A673 (cell line): ENCODE measurements around the gene HSP90AB1. TPM values are rescaled to one million over a fixed set of nuclear protein-coding genes. Genes with fewer than 3 reads are reported as not detected.

ENCODE experiments used
- BruUV-seq: library from RNA; stranded (reverse); fragments of 400-500 nt; replicated peaks from 2 replicates; lab custom pipeline; 2021; lab: Mats Ljungman, UMichigan
- CTCF ChIA-PET: fragments of 300-600 bp; sonication (Branson Sonifier 250); formaldehyde crosslinking; loops from one replicate; lab custom pipeline; 2022; ENCODE audit warnings: antibody characterized with exemption; lab: Charles Lee
- POLR2A ChIA-PET: fragments of 300-600 bp; sonication (Branson Sonifier 250); formaldehyde crosslinking; loops from one replicate; lab custom pipeline; 2022; ENCODE audit warnings: antibody characterized with exemption; ENCODE audit not compliant: low non-redundant PET; lab: Charles Lee
- DNase-seq: peaks from one replicate; pipeline ENCODE4 v3.0.0-alpha.2; 2015; ENCODE audit warnings: low spot score
- H3K27ac ChIP-seq: fragments of 200-600 bp; sonication (generic); 2 replicates; pipeline ENCODE4 v1.5.1; 2016; ENCODE audit warnings: mixed run types, low read depth, mild to moderate bottlenecking, mixed read lengths, antibody characterized with exemption, low read length; ENCODE audit not compliant: poor library complexity, severe bottlenecking
- H3K27me3 ChIP-seq: fragments of 200-600 bp; sonication (generic); replicated peaks from 2 replicates; pipeline ENCODE4 v1.6.1; 2017; ENCODE audit warnings: mixed run types, low read depth, mild to moderate bottlenecking, mixed read lengths, antibody characterized with exemption, low read length; ENCODE audit not compliant: insufficient read depth, poor library complexity
- H3K36me3 ChIP-seq: fragments of 200-600 bp; sonication (generic); 2 replicates; pipeline ENCODE4 v1.6.1; 2016; ENCODE audit warnings: mixed run types, mild to moderate bottlenecking, mixed read lengths, antibody characterized with exemption, low read length; ENCODE audit not compliant: insufficient read depth, poor library complexity, severe bottlenecking
- H3K4me1 ChIP-seq: fragments of 200-600 bp; sonication (generic); 2 replicates; pipeline ENCODE4 v1.6.1; 2017; ENCODE audit warnings: mixed run types, mild to moderate bottlenecking, mixed read lengths, antibody characterized with exemption, low read length; ENCODE audit not compliant: insufficient read depth, poor library complexity, severe bottlenecking
- H3K4me3 ChIP-seq: fragments of 200-600 bp; sonication (generic); 2 replicates; pipeline ENCODE4 v1.5.1; 2016; ENCODE audit warnings: low read depth, mixed run types, mild to moderate bottlenecking, mixed read lengths, low read length; ENCODE audit not compliant: poor library complexity, severe bottlenecking
- H3K9me3 ChIP-seq: fragments of 200-600 bp; sonication (generic); 2 replicates; pipeline ENCODE4 v1.6.1; 2016; ENCODE audit warnings: mixed run types, low read depth, mild to moderate bottlenecking, mixed read lengths, antibody characterized with exemption, low read length; ENCODE audit not compliant: poor library complexity, severe bottlenecking
- EZH2 ChIP-seq: fragments of 200-600 bp; sonication (generic); IDR thresholded peaks from 2 replicates; pipeline ENCODE4 v1.6.1; 2017; ENCODE audit warnings: borderline replicate concordance, low read depth, mild to moderate bottlenecking, mixed read lengths, antibody characterized with exemption, low read length; ENCODE audit not compliant: poor library complexity, severe bottlenecking
- intact Hi-C: fragments of 100-400 bp; cut with micrococcal nuclease; formaldehyde crosslinking; loops from one replicate; pipeline ENCODE4 v1.10.0; 2022; ENCODE audit not compliant: unreplicated experiment
- total RNA-seq: library from RNA; stranded (reverse); gene quantifications from 2 replicates; pipeline ENCODE4 v1.2.3, GENCODE V29; 2021
- TF ChIP-seq, protein P1 (sequence below): fragments of 300-800, 200-600 bp; sonication (generic); conservative IDR thresholded peaks from 2 replicates; pipeline ENCODE4 v1.5.1; 2017; ENCODE audit warnings: low read depth, mild to moderate bottlenecking, antibody characterized with exemption, low read length, moderate library complexity, mixed read lengths

HSP90AB1 gene
- total RNA-seq, 1 experiment from 2014 or later = 1,581 TPM

DNA sequence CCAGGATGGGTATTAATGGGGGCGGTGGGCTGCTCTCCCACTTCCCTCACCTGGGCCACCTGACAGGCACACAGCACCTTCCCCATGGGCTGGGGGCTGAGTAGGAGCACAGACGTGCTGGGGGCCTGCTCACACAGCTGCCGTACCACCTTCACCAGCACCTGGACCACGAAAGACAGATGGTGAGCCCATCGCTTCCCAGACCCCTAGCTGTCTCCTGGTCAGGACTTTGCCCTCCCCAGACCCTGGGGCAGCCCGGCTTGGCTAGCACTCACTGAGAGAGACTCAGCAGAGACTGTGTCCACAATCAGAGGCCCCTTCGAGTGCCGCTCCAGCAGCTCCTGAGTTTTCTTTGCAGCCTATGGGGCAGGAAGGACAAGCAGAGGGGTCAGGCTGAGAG, 54.2 kb downstream of the HSP90AB1 start:
- intact Hi-C loops = no loop called here
- BruUV-seq = no TSS peak
- ChIA-PET POLR2A (no interaction called here), CTCF (no interaction called here)
- H3K4me1 ChIP-seq = no peaks in the 10 kb centered on the region
- H3K9me3 ChIP-seq = no peaks in the 10 kb centered on the region
- no peak for DNase-seq
- no peak overlapping the region for H3K27ac ChIP-seq
- no peak overlapping the region for H3K4me3 ChIP-seq
- peaks cover 18% of the 10 kb centered on the region for H3K27me3 ChIP-seq
- TF ChIP-seq, protein P1, sequence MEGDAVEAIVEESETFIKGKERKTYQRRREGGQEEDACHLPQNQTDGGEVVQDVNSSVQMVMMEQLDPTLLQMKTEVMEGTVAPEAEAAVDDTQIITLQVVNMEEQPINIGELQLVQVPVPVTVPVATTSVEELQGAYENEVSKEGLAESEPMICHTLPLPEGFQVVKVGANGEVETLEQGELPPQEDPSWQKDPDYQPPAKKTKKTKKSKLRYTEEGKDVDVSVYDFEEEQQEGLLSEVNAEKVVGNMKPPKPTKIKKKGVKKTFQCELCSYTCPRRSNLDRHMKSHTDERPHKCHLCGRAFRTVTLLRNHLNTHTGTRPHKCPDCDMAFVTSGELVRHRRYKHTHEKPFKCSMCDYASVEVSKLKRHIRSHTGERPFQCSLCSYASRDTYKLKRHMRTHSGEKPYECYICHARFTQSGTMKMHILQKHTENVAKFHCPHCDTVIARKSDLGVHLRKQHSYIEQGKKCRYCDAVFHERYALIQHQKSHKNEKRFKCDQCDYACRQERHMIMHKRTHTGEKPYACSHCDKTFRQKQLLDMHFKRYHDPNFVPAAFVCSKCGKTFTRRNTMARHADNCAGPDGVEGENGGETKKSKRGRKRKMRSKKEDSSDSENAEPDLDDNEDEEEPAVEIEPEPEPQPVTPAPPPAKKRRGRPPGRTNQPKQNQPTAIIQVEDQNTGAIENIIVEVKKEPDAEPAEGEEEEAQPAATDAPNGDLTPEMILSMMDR = no peak
- TF ChIP-seq EZH2 = no peak
- H3K36me3 ChIP-seq = peaks cover 50% of the 10 kb centered on the region

DNA sequence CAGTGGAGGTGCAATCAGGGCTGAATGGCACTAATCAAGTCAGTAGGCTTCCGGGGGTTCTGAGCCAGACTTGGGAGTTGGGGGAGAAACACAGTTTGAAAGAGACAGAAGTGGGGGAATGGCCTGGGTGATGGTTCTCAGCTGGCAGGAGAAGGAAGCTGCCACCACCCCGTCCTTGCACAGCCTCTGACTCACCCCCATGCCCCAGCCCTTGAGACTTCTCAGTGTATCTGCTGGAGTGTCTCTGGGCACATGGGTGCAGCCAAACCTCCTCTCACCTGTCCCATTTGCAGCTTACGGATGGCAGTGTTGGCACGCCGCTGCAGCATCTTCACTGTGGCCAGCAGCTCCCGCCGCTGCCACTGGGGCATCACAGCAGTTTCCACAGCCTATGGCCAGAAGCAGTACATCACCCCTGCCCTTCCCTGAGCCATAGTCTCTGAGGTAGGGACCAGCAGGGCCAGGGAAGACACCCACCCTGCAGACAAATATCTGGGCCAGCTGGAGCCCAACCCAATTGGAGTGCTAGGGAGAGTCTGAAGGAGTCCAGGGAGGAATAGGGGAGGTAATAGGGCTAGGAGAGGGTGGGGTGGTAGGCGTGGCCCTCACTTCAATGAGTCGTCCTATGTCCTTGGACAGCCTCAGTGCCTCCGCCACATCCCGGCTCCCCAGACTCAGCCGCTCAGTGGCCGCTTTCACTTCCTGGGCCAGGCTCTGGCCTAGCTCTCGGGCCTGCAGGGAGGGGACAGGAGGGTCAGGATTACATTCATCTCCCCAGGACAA, 55.1 kb downstream of the HSP90AB1 start:
- ChIA-PET CTCF (no interaction called here), POLR2A (interaction anchor here (0.6 kb wide), 1 partner anchor 104 kb away, joined by 3 read pairs; no protein-coding TSS in a partner anchor)
- intact Hi-C loops = no loop called here
- Histone ChIP-seq H3K4me1 (no peaks in the 10 kb centered on the region), H3K27ac (no peak overlapping the region), H3K36me3 (peaks cover 50% of the 10 kb centered on the region), H3K27me3 (peaks cover 10% of the 10 kb centered on the region), H3K4me3 (no peak overlapping the region), H3K9me3 (no peaks in the 10 kb centered on the region)
- TF ChIP-seq EZH2 = no peak
- TF ChIP-seq, protein P1 = no peak
- BruUV-seq = no TSS peak
- DNase-seq = no peak

DNA sequence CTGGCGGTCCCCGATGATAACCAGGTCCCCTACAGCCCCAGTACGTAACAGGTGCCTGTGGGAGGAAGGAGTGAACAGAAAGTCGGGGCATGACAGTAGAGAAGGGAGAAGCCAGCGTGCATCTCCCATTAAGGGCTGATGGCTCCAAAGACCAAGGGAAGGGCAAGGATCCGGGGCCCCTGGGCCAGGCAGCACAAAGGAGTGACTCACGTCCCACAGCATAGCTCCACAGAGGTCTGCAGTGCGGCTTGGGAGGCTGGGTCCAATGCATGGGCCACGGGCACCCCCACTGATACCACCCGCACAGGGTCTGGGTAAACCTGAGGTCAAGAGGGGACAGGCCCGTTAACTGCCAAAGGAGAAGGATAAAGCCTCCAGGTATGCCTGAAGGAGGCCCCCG, 56.0 kb downstream of the HSP90AB1 start:
- Histone ChIP-seq H3K27ac (no peak overlapping the region), H3K27me3 (peaks cover 4% of the 10 kb centered on the region), H3K4me3 (no peak overlapping the region), H3K9me3 (no peaks in the 10 kb centered on the region), H3K4me1 (no peaks in the 10 kb centered on the region), H3K36me3 (peaks cover 50% of the 10 kb centered on the region)
- ChIA-PET CTCF (no interaction called here), POLR2A (no interaction called here)
- TF ChIP-seq, protein P1 = no peak
- no peak for TF ChIP-seq EZH2
- intact Hi-C loops = no loop called here
- BruUV-seq = no TSS peak
- DNase-seq = no peak

Other genes starting within 250 kb of the HSP90AB1 start
- gene MRPL14, start 119.6 kb upstream of the HSP90AB1 start, total RNA-seq = 78.8 and 80.4 TPM in 2 replicates
- gene TMEM63B, start 119.5 kb upstream of the HSP90AB1 start, total RNA-seq = 32.0 and 34.2 TPM in 2 replicates
- gene CAPN11, start 88.3 kb upstream of the HSP90AB1 start, total RNA-seq = not detected in 2 replicates
- gene MYMX, start 30.2 kb upstream of the HSP90AB1 start, total RNA-seq = 0.81 TPM in 1 of 2 replicates, not detected in the other
- gene SLC29A1, start 23.5 kb upstream of the HSP90AB1 start, total RNA-seq = 92.5 and 108 TPM in 2 replicates
- 45.8 and 52.0 TPM in 2 replicates for gene SLC35B2, start 10.4 kb downstream of the HSP90AB1 start, total RNA-seq
- gene NFKBIE, start 18.4 kb downstream of the HSP90AB1 start, total RNA-seq = 5.2 and 10.5 TPM in 2 replicates
- 8.7 and 9.9 TPM in 2 replicates for gene TMEM151B, start 23.3 kb downstream of the HSP90AB1 start, total RNA-seq
- 25.0 and 26.8 TPM in 2 replicates for gene AARS2, start 66.2 kb downstream of the HSP90AB1 start, total RNA-seq
- not detected in 2 replicates for gene SPATS1, start 95.5 kb downstream of the HSP90AB1 start, total RNA-seq
- gene CDC5L, start 140.6 kb downstream of the HSP90AB1 start, total RNA-seq = 42.2 and 43.9 TPM in 2 replicates